ENCODE measurements around the gene CDK3.

The CDK3 gene

GRCh38 chr17:76024353-76024752 is 23.7 kb downstream of the CDK3 start:
- no peak for DNase-seq
- Histone ChIP-seq H3K4me1 (ENCODE audit: control insufficient read depth, insufficient read depth, low read length, poor library complexity, severe bottlenecking) (peaks cover 2% of the 10 kb centered on the region), H3K36me3 (ENCODE audit: control insufficient read depth, insufficient read depth, low read length) (no peaks in the 10 kb centered on the region), H3K27me3 (replicated peaks; ENCODE audit: control insufficient read depth, insufficient read depth, low read length, poor library complexity, severe bottlenecking) (no peaks in the 10 kb centered on the region), H3K27ac (ENCODE audit: insufficient read depth, low read length, poor library complexity, severe bottlenecking) (no peak overlapping the region), H3K9me3 (ENCODE audit: control insufficient read depth, low read length) (no peaks in the 10 kb centered on the region), H3K4me3 (ENCODE audit: insufficient read depth, low read depth, low read length, poor library complexity, severe bottlenecking) (no peak overlapping the region)

- Histone ChIP-seq H3K9me3 (ENCODE audit: control insufficient read depth, low read length) (no peaks in the 10 kb centered on the region), H3K27ac (ENCODE audit: insufficient read depth, low read length, poor library complexity, severe bottlenecking) (no peak overlapping the region), H3K4me3 (ENCODE audit: insufficient read depth, low read depth, low read length, poor library complexity, severe bottlenecking) (no peak overlapping the region), H3K4me1 (ENCODE audit: control insufficient read depth, insufficient read depth, low read length, poor library complexity, severe bottlenecking) (peaks cover 10% of the 10 kb centered on the region), H3K27me3 (replicated peaks; ENCODE audit: control insufficient read depth, insufficient read depth, low read length, poor library complexity, severe bottlenecking) (no peaks in the 10 kb centered on the region), H3K36me3 (ENCODE audit: control insufficient read depth, insufficient read depth, low read length) (no peaks in the 10 kb centered on the region)
- DNase-seq = no peak
These were observed 24.6 kb downstream of the CDK3 start for GRCh38 chr17:76025294-76025693.

GRCh38 chr17:76026714-76027158 is 26.1 kb downstream of the CDK3 start:
- Histone ChIP-seq H3K27me3 (replicated peaks; ENCODE audit: control insufficient read depth, insufficient read depth, low read length, poor library complexity, severe bottlenecking) (no peaks in the 10 kb centered on the region), H3K4me3 (ENCODE audit: insufficient read depth, low read depth, low read length, poor library complexity, severe bottlenecking) (no peak overlapping the region), H3K4me1 (ENCODE audit: control insufficient read depth, insufficient read depth, low read length, poor library complexity, severe bottlenecking) (peaks cover 10% of the 10 kb centered on the region), H3K27ac (ENCODE audit: insufficient read depth, low read length, poor library complexity, severe bottlenecking) (no peak overlapping the region), H3K36me3 (ENCODE audit: control insufficient read depth, insufficient read depth, low read length) (no peaks in the 10 kb centered on the region), H3K9me3 (ENCODE audit: control insufficient read depth, low read length) (no peaks in the 10 kb centered on the region)
- no peak for DNase-seq

- H3K36me3 ChIP-seq (ENCODE audit: control insufficient read depth, insufficient read depth, low read length) = no peaks in the 10 kb centered on the region
- no peak within 1 kb of the TSS for H3K4me3 ChIP-seq (ENCODE audit: insufficient read depth, low read depth, low read length, poor library complexity, severe bottlenecking)
- no peaks in the 10 kb centered on the region for H3K9me3 ChIP-seq (ENCODE audit: control insufficient read depth, low read length)
- H3K4me1 ChIP-seq (ENCODE audit: control insufficient read depth, insufficient read depth, low read length, poor library complexity, severe bottlenecking) = peaks cover 10% of the 10 kb centered on the region
- no peaks in the 10 kb centered on the region for H3K27me3 ChIP-seq (replicated peaks; ENCODE audit: control insufficient read depth, insufficient read depth, low read length, poor library complexity, severe bottlenecking)
- no peak within 1 kb of the TSS for H3K27ac ChIP-seq (ENCODE audit: insufficient read depth, low read length, poor library complexity, severe bottlenecking)
- no peak for DNase-seq
These were observed 26.6 kb downstream of the CDK3 start, which contains the start of gene EVPL for GRCh38 chr17:76027159-76027839. Gene EVPL (minus strand): TSS chr17:76027306. CDS start chr17:76027198, 108 bp downstream.

GRCh38 chr17:76032073-76032779 is 31.6 kb downstream of the CDK3 start:
- H3K4me1 ChIP-seq (ENCODE audit: control insufficient read depth, insufficient read depth, low read length, poor library complexity, severe bottlenecking) = peaks cover 10% of the 10 kb centered on the region

GRCh38 chr17:76032780-76033108 is 32.1 kb downstream of the CDK3 start:
- H3K4me3 ChIP-seq (ENCODE audit: insufficient read depth, low read depth, low read length, poor library complexity, severe bottlenecking) = no peak overlapping the region
- DNase-seq = no peak
- peaks cover 2% of the 10 kb centered on the region for H3K36me3 ChIP-seq (ENCODE audit: control insufficient read depth, insufficient read depth, low read length)
- H3K27ac ChIP-seq (ENCODE audit: insufficient read depth, low read length, poor library complexity, severe bottlenecking) = no peak overlapping the region
- H3K27me3 ChIP-seq (replicated peaks; ENCODE audit: control insufficient read depth, insufficient read depth, low read length, poor library complexity, severe bottlenecking) = no peaks in the 10 kb centered on the region
- H3K9me3 ChIP-seq (ENCODE audit: control insufficient read depth, low read length) = no peaks in the 10 kb centered on the region
- H3K4me1 ChIP-seq (ENCODE audit: control insufficient read depth, insufficient read depth, low read length, poor library complexity, severe bottlenecking) = peaks cover 10% of the 10 kb centered on the region

More at GRCh38 chr17:76032073-76032779, 31.6 kb downstream of the CDK3 start:
- no peak for DNase-seq
- Histone ChIP-seq H3K27ac (ENCODE audit: insufficient read depth, low read length, poor library complexity, severe bottlenecking) (no peak overlapping the region), H3K36me3 (ENCODE audit: control insufficient read depth, insufficient read depth, low read length) (no peaks in the 10 kb centered on the region), H3K27me3 (replicated peaks; ENCODE audit: control insufficient read depth, insufficient read depth, low read length, poor library complexity, severe bottlenecking) (no peaks in the 10 kb centered on the region), H3K9me3 (ENCODE audit: control insufficient read depth, low read length) (no peaks in the 10 kb centered on the region), H3K4me3 (ENCODE audit: insufficient read depth, low read depth, low read length, poor library complexity, severe bottlenecking) (no peak overlapping the region)

- Histone ChIP-seq H3K4me1 (ENCODE audit: control insufficient read depth, insufficient read depth, low read length, poor library complexity, severe bottlenecking) (peaks cover 10% of the 10 kb centered on the region), H3K27me3 (replicated peaks; ENCODE audit: control insufficient read depth, insufficient read depth, low read length, poor library complexity, severe bottlenecking) (no peaks in the 10 kb centered on the region), H3K27ac (ENCODE audit: insufficient read depth, low read length, poor library complexity, severe bottlenecking) (no peak overlapping the region), H3K4me3 (ENCODE audit: insufficient read depth, low read depth, low read length, poor library complexity, severe bottlenecking) (no peak overlapping the region), H3K9me3 (ENCODE audit: control insufficient read depth, low read length) (no peaks in the 10 kb centered on the region), H3K36me3 (ENCODE audit: control insufficient read depth, insufficient read depth, low read length) (peaks cover 5% of the 10 kb centered on the region)
- DNase-seq = no peak
These were observed 32.5 kb downstream of the CDK3 start for GRCh38 chr17:76033139-76033538.

GRCh38 chr17:76034428-76035350 is 34.0 kb downstream of the CDK3 start:
- Histone ChIP-seq H3K9me3 (ENCODE audit: control insufficient read depth, low read length) (no peaks in the 10 kb centered on the region), H3K27me3 (replicated peaks; ENCODE audit: control insufficient read depth, insufficient read depth, low read length, poor library complexity, severe bottlenecking) (no peaks in the 10 kb centered on the region), H3K36me3 (ENCODE audit: control insufficient read depth, insufficient read depth, low read length) (peaks cover 20% of the 10 kb centered on the region), H3K4me3 (ENCODE audit: insufficient read depth, low read depth, low read length, poor library complexity, severe bottlenecking) (no peak overlapping the region), H3K27ac (ENCODE audit: insufficient read depth, low read length, poor library complexity, severe bottlenecking) (no peak overlapping the region), H3K4me1 (ENCODE audit: control insufficient read depth, insufficient read depth, low read length, poor library complexity, severe bottlenecking) (peaks cover 5% of the 10 kb centered on the region)
- no peak for DNase-seq

- peaks cover 40% of the 10 kb centered on the region for H3K36me3 ChIP-seq (ENCODE audit: control insufficient read depth, insufficient read depth, low read length)
- no peaks in the 10 kb centered on the region for H3K27me3 ChIP-seq (replicated peaks; ENCODE audit: control insufficient read depth, insufficient read depth, low read length, poor library complexity, severe bottlenecking)
- no peaks in the 10 kb centered on the region for H3K4me1 ChIP-seq (ENCODE audit: control insufficient read depth, insufficient read depth, low read length, poor library complexity, severe bottlenecking)
- H3K9me3 ChIP-seq (ENCODE audit: control insufficient read depth, low read length) = no peaks in the 10 kb centered on the region
- H3K27ac ChIP-seq (ENCODE audit: insufficient read depth, low read length, poor library complexity, severe bottlenecking) = no peak overlapping the region
- H3K4me3 ChIP-seq (ENCODE audit: insufficient read depth, low read depth, low read length, poor library complexity, severe bottlenecking) = no peak overlapping the region
- no peak for DNase-seq
These were observed 36.0 kb downstream of the CDK3 start for GRCh38 chr17:76036497-76037261.

Measured in effector memory CD4-positive, alpha-beta T cell (primary cell).